GM12878 (cell line): Measurements from ENCODE around the gene CCNY. TPM values are rescaled to one million over a fixed set of nuclear protein-coding genes. Genes with fewer than 3 reads are reported as not detected.

Source experiments
- ATAC-seq: fragments of 200-7000 bp; cut with Tn5 transposase; 3 replicates; pipeline ENCODE4 v1.9.1; 2020; ENCODE audit warnings: mild to moderate bottlenecking, moderate library complexity
- BruUV-seq: library from RNA; stranded (reverse); fragments of 400-500 nt; replicated peaks from 2 replicates; lab custom pipeline; 2021; lab: Mats Ljungman, UMichigan
- CTCF ChIA-PET: fragments of 300-600 bp; sonication (Branson Sonifier 250); formaldehyde crosslinking; extraction: SDS; loops from one replicate; lab custom pipeline; 2021; ENCODE audit warnings: inconsistent platforms; lab: Yijun Ruan, JAX
- POLR2A ChIA-PET: fragments of 350-600 bp; formaldehyde crosslinking; extraction: SDS; loops from one replicate; lab custom pipeline; 2021; ENCODE audit warnings: inconsistent platforms; lab: Charles Lee
- RAD21 ChIA-PET: fragments of 300-600 bp; sonication (Branson Sonifier 250); formaldehyde crosslinking; loops from one replicate; lab custom pipeline; 2023; ENCODE audit warnings: antibody characterized with exemption; ENCODE audit not compliant: unreplicated experiment; lab: Charles Lee
- SMC1A ChIA-PET: fragments of 300-600 bp; sonication (Branson Sonifier 250); formaldehyde crosslinking; loops from one replicate; lab custom pipeline; 2023; ENCODE audit not compliant: unreplicated experiment, uncharacterized antibody; lab: Charles Lee
- DNase-seq: peaks from one replicate; pipeline ENCODE4 v3.0.0-alpha.2; 2011; ENCODE audit warnings: low read depth, low spot score
- FAIRE-seq: peaks from 3 replicates; lab custom pipeline; 2011; peaks lifted over from hg19 to GRCh38; lab: Jason Lieb, UNC
- H2AFZ ChIP-seq: 2 replicates; pipeline ENCODE4 v1.6.0; 2011; ENCODE audit warnings: low read depth, low read length, control low read depth; ENCODE audit not compliant: control insufficient read depth
- H3K27ac ChIP-seq: 2 replicates; pipeline ENCODE4 v1.5.1; 2011; ENCODE audit warnings: control low read depth; ENCODE audit not compliant: control insufficient read depth, insufficient read depth
- H3K27me3 ChIP-seq, 2 experiments: replicated peaks in 1 of 2; 2 replicates each; pipeline versions ENCODE4 v1.6.0 to v1.6.1; 2011; ENCODE audit warnings: low read length in 1 of 2; ENCODE audit not compliant: control insufficient read depth in 2 of 2, insufficient read depth in 2 of 2
- H3K36me3 ChIP-seq, 2 experiments: 2 replicates each; pipeline ENCODE4 v1.5.1; 2011; ENCODE audit warnings: low read length in 1 of 2; ENCODE audit not compliant: control insufficient read depth in 2 of 2, insufficient read depth in 2 of 2
- H3K4me1 ChIP-seq: 2 replicates; pipeline ENCODE4 v1.6.1; 2011; ENCODE audit warnings: mild to moderate bottlenecking, low read length, moderate library complexity, mixed read lengths; ENCODE audit not compliant: control insufficient read depth, insufficient read depth
- H3K4me2 ChIP-seq: 2 replicates; pipeline ENCODE4 v1.6.0; 2011; ENCODE audit warnings: control low read depth; ENCODE audit not compliant: control insufficient read depth, insufficient read depth
- H3K4me3 ChIP-seq: fragments of 200-600 bp; sonication (generic); 2 replicates; pipeline ENCODE4 v1.5.1; 2016
- H3K79me2 ChIP-seq: 2 replicates; pipeline ENCODE4 v1.6.0; 2011; ENCODE audit warnings: low read length; ENCODE audit not compliant: control insufficient read depth, insufficient read depth
- H3K9ac ChIP-seq: 2 replicates; pipeline ENCODE4 v1.8.0; 2011; ENCODE audit warnings: low read length, control low read depth, mixed read lengths; ENCODE audit not compliant: control insufficient read depth, insufficient read depth
- H3K9me3 ChIP-seq: replicated peaks from 3 replicates; pipeline ENCODE4 v1.5.1; 2011; ENCODE audit warnings: mild to moderate bottlenecking, low read length; ENCODE audit not compliant: control insufficient read depth, insufficient read depth
- H4K20me1 ChIP-seq: 2 replicates; pipeline ENCODE4 v1.6.0; 2011; ENCODE audit not compliant: control insufficient read depth, insufficient read depth
- ETV6 ChIP-seq, 2 experiments: fragments of 450-650 bp in 1 of 2; IDR thresholded peaks in 1 of 2; conservative IDR thresholded peaks in 1 of 2; 2 replicates each; pipeline ENCODE4 v1.6.1; 2014; ENCODE audit warnings: antibody characterized with exemption in 1 of 2, borderline replicate concordance in 1 of 2, low read depth in 1 of 2, mild to moderate bottlenecking in 1 of 2, moderate library complexity in 1 of 2
- MXI1 ChIP-seq: fragments of 150-350 bp; IDR thresholded peaks from 2 replicates; pipeline ENCODE4 v1.6.1; 2011; ENCODE audit warnings: low read depth, mild to moderate bottlenecking, inconsistent platforms, low read length, improper control_type of control experiment
- NR2F1 ChIP-seq: fragments of 450-650 bp; conservative IDR thresholded peaks from 2 replicates; pipeline ENCODE4 v1.6.1; 2017; ENCODE audit warnings: mild to moderate bottlenecking
- SMARCA5 ChIP-seq: fragments of 450-650 bp; IDR thresholded peaks from 2 replicates; pipeline ENCODE4 v1.6.1; 2017; ENCODE audit warnings: mild to moderate bottlenecking
- WGBS: methylation state at CpG from one replicate; pipeline ENCODE4 v1.1.6; 2016; ENCODE audit warnings: low lambda C conversion rate; ENCODE audit not compliant: insufficient replicate concordance, insufficient coverage; ENCODE audit errors: missing lambda C conversion rate; 5-methylcytosine and 5-hydroxymethylcytosine counted together
- in situ Hi-C: fragments of 300-500 bp; cut with MboI; formaldehyde crosslinking; loops from 9 replicates; pipeline ENCODE4 v1.14.3; 2018; ENCODE audit warnings: mixed read lengths
- intact Hi-C: fragments of 100-400 bp; cut with micrococcal nuclease; formaldehyde crosslinking; loops from one replicate; pipeline ENCODE4 v1.14.2; 2022; ENCODE audit not compliant: unreplicated experiment
- polyA plus RNA-seq, 11 experiments: library from polyadenylated mRNA; depleted of rRNA in 4 of 11; unstranded in 6 of 11; stranded (reverse) in 5 of 11; fragments of >200 nt; fragmentation: Nextera tagmentation in 4 of 11; fragmentation: Illumina TruSeq in 1 of 11; extraction: Ambion mirVana in 4 of 11; extraction: Trizol in 1 of 11; gene quantifications; 1 replicate in 1 of 11; 2 replicates in 10 of 11; pipeline versions ENCODE4 v1.2.1 to v1.2.3, GENCODE V29; 2011 to 2016; ENCODE audit warnings: inconsistent platforms in 2 of 11, missing spikeins in 2 of 11, low read depth in 1 of 11
- total RNA-seq, 4 experiments: library from RNA; depleted of rRNA in 3 of 4; stranded (reverse); fragments of >200 nt in 3 of 4; fragmentation: Illumina TruSeq in 1 of 4; extraction: Trizol in 1 of 4; gene quantifications; 2 replicates each; pipeline versions ENCODE4 v1.2.1 to v1.2.3, GENCODE V29; 2013 to 2021
- TF ChIP-seq, protein P1 (sequence below): IDR thresholded peaks from 2 replicates; pipeline ENCODE4 v1.6.1; 2012; ENCODE audit warnings: low read depth, low read length, improper control_type of control experiment
- TF ChIP-seq, protein P2 (sequence below): fragments of 450-650 bp; IDR thresholded peaks from 2 replicates; pipeline ENCODE4 v1.6.1; 2017; ENCODE audit warnings: mild to moderate bottlenecking, moderate library complexity
- TF ChIP-seq, protein P3 (sequence below): fragments of 450-650 bp; IDR thresholded peaks from 2 replicates; pipeline ENCODE4 v1.6.1; 2017; ENCODE audit warnings: antibody characterized with exemption, mild to moderate bottlenecking, moderate library complexity
- TF ChIP-seq, protein P4 (sequence below): fragments of 150-350 bp; IDR thresholded peaks from 2 replicates; pipeline ENCODE4 v1.6.1; 2014; ENCODE audit warnings: mild to moderate bottlenecking, low read depth, low read length

Gene CCNY
- total and polyA plus RNA-seq, 10 of the 15 experiments (the other 5 are each of a cell fraction or from before 2014, with no cell fraction given): 3.6 to 50.0 (median 26.1) TPM

GRCh38 chr10:35562427-35562826, 226.1 kb downstream of the CCNY start:
- Histone ChIP-seq H3K9ac (no peak overlapping the region), H4K20me1 (peaks cover 3% of the 10 kb centered on the region; the same call in 1 of the 2 replicates), H3K27me3 (no peaks in the 10 kb centered on the region), H3K79me2 (no peaks in the 10 kb centered on the region), H3K4me1 (peaks cover 8% of the 10 kb centered on the region), H3K4me3 (no peak overlapping the region), H3K36me3 (peaks cover 0 to 2% of the 10 kb centered on the region in 2 experiments; a peak in 3 of 4 replicates), H3K9me3 (no peaks in the 10 kb centered on the region), H3K27ac (no peak overlapping the region), H2AFZ (no peak overlapping the region), H3K4me2 (no peak overlapping the region)
- intact Hi-C loops (loop anchor here (2.0 to 10.0 kb wide), 4 partner anchors 185 to 1320 kb away; partner anchors contain the start of gene CREM), in situ Hi-C loops (loop anchor here (10.0 kb wide), 1 partner anchor 438 kb away; the partner anchor contains the start of gene CREM)
- POLR2A ChIA-PET: no interaction called here
- SMC1A ChIA-PET: interaction anchor here (0.6 to 3.8 kb wide), 22 partner anchors 8 to 1317 kb away, joined by 3 to 21 read pairs (median 4); no protein-coding TSS in a partner anchor
- no peak for FAIRE-seq
- no peak for ATAC-seq
- CTCF ChIA-PET: interaction anchor here (0.6 to 6.2 kb wide), 42 partner anchors 10 to 1318 kb away, joined by 3 to 35 read pairs (median 5); partner anchors contain the start of gene CREM
- RAD21 ChIA-PET: interaction anchor here (0.7 to 2.2 kb wide), 8 partner anchors 38 to 568 kb away, joined by 3 to 12 read pairs (median 4); no protein-coding TSS in a partner anchor
- no TSS peak for BruUV-seq
- DNase-seq: no peak
- 100% methylated on average over 1 of the region's 1 CpG for WGBS
- TF ChIP-seq NR2F1 (no peak), MXI1 (no peak), SMARCA5 (no peak), ETV6 (conservative IDR thresholded peaks at IDR 0.05 in 1 of 2, IDR thresholded peaks at IDR 0.05 in 1 of 2; ENCODE audit: borderline replicate concordance in 1 of 2, low read depth in 1 of 2) (no peak)
- TF ChIP-seq, protein P1, sequence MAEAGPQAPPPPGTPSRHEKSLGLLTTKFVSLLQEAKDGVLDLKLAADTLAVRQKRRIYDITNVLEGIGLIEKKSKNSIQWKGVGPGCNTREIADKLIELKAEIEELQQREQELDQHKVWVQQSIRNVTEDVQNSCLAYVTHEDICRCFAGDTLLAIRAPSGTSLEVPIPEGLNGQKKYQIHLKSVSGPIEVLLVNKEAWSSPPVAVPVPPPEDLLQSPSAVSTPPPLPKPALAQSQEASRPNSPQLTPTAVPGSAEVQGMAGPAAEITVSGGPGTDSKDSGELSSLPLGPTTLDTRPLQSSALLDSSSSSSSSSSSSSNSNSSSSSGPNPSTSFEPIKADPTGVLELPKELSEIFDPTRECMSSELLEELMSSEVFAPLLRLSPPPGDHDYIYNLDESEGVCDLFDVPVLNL: no peak
- TF ChIP-seq, protein P2, sequence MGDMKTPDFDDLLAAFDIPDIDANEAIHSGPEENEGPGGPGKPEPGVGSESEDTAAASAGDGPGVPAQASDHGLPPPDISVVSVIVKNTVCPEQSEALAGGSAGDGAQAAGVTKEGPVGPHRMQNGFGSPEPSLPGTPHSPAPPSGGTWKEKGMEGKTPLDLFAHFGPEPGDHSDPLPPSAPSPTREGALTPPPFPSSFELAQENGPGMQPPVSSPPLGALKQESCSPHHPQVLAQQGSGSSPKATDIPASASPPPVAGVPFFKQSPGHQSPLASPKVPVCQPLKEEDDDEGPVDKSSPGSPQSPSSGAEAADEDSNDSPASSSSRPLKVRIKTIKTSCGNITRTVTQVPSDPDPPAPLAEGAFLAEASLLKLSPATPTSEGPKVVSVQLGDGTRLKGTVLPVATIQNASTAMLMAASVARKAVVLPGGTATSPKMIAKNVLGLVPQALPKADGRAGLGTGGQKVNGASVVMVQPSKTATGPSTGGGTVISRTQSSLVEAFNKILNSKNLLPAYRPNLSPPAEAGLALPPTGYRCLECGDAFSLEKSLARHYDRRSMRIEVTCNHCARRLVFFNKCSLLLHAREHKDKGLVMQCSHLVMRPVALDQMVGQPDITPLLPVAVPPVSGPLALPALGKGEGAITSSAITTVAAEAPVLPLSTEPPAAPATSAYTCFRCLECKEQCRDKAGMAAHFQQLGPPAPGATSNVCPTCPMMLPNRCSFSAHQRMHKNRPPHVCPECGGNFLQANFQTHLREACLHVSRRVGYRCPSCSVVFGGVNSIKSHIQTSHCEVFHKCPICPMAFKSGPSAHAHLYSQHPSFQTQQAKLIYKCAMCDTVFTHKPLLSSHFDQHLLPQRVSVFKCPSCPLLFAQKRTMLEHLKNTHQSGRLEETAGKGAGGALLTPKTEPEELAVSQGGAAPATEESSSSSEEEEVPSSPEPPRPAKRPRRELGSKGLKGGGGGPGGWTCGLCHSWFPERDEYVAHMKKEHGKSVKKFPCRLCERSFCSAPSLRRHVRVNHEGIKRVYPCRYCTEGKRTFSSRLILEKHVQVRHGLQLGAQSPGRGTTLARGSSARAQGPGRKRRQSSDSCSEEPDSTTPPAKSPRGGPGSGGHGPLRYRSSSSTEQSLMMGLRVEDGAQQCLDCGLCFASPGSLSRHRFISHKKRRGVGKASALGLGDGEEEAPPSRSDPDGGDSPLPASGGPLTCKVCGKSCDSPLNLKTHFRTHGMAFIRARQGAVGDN: no peak
- TF ChIP-seq, protein P3, sequence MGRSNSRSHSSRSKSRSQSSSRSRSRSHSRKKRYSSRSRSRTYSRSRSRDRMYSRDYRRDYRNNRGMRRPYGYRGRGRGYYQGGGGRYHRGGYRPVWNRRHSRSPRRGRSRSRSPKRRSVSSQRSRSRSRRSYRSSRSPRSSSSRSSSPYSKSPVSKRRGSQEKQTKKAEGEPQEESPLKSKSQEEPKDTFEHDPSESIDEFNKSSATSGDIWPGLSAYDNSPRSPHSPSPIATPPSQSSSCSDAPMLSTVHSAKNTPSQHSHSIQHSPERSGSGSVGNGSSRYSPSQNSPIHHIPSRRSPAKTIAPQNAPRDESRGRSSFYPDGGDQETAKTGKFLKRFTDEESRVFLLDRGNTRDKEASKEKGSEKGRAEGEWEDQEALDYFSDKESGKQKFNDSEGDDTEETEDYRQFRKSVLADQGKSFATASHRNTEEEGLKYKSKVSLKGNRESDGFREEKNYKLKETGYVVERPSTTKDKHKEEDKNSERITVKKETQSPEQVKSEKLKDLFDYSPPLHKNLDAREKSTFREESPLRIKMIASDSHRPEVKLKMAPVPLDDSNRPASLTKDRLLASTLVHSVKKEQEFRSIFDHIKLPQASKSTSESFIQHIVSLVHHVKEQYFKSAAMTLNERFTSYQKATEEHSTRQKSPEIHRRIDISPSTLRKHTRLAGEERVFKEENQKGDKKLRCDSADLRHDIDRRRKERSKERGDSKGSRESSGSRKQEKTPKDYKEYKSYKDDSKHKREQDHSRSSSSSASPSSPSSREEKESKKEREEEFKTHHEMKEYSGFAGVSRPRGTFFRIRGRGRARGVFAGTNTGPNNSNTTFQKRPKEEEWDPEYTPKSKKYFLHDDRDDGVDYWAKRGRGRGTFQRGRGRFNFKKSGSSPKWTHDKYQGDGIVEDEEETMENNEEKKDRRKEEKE: no peak
- TF ChIP-seq, protein P4, sequence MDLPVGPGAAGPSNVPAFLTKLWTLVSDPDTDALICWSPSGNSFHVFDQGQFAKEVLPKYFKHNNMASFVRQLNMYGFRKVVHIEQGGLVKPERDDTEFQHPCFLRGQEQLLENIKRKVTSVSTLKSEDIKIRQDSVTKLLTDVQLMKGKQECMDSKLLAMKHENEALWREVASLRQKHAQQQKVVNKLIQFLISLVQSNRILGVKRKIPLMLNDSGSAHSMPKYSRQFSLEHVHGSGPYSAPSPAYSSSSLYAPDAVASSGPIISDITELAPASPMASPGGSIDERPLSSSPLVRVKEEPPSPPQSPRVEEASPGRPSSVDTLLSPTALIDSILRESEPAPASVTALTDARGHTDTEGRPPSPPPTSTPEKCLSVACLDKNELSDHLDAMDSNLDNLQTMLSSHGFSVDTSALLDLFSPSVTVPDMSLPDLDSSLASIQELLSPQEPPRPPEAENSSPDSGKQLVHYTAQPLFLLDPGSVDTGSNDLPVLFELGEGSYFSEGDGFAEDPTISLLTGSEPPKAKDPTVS: no peak
